K562 (cell line): Measurements from ENCODE around the gene CUX1. TPM values are rescaled to one million over a fixed set of nuclear protein-coding genes. Genes with fewer than 3 reads are reported as not detected.

ENCODE experiments used
- ATAC-seq: fragments of 200-7000 bp; cut with Tn5 transposase; 3 replicates; pipeline ENCODE4 v1.9.1; 2020; ENCODE audit warnings: moderate library complexity
- BruUV-seq: library from RNA; stranded (reverse); fragments of 400-500 nt; replicated peaks from 2 replicates; lab custom pipeline; 2021; lab: Mats Ljungman, UMichigan
- CTCF ChIA-PET: fragments of 300-600 bp; formaldehyde crosslinking; extraction: SDS; loops from one replicate; lab custom pipeline; 2021; ENCODE audit warnings: low intra/inter-chr PET ratio; lab: Yijun Ruan, JAX
- POLR2A ChIA-PET: fragments of 300-600, 350-650 bp; sonication (Branson Sonifier 250); formaldehyde crosslinking; extraction: SDS; loops from one replicate; lab custom pipeline; 2021; ENCODE audit warnings: antibody characterized with exemption, inconsistent platforms; lab: Yijun Ruan, JAX
- DNase-seq, 4 experiments: peaks; one replicate each; pipeline versions ENCODE4 v3.0.0 to v3.0.0-alpha.2; 2011 to 2018; ENCODE audit warnings: low spot score in 3 of 4, mixed read lengths in 3 of 4; ENCODE audit errors: extremely low read depth in 1 of 4
- FAIRE-seq: peaks from 2 replicates; lab custom pipeline; 2011; peaks lifted over from hg19 to GRCh38; lab: Jason Lieb, UNC
- H2AFZ ChIP-seq: 2 replicates; pipeline ENCODE4 v1.6.0; 2011; ENCODE audit warnings: low read depth, low read length, control low read depth, inconsistent platforms
- H3K27ac ChIP-seq: fragments of 200-600 bp; 3 replicates; pipeline ENCODE4 v1.8.0; 2011; ENCODE audit warnings: low read depth, mild to moderate bottlenecking, control low read depth, inconsistent platforms, low read length, moderate library complexity, mixed read lengths; ENCODE audit errors: extremely low read depth
- H3K27me3 ChIP-seq, 2 experiments: fragments of 300-600 bp in 1 of 2; 2 replicates in 1 of 2; 3 replicates in 1 of 2; pipeline versions ENCODE4 v1.6.0 to v1.8.0; 2011; ENCODE audit warnings: inconsistent platforms in 2 of 2, low read length in 2 of 2, mild to moderate bottlenecking in 1 of 2, mixed read lengths in 1 of 2, moderate library complexity in 1 of 2; ENCODE audit not compliant: control insufficient read depth in 2 of 2, insufficient read depth in 2 of 2
- H3K36me3 ChIP-seq: fragments of 300-600 bp; 3 replicates; pipeline ENCODE4 v1.8.0; 2011; ENCODE audit warnings: mild to moderate bottlenecking, low read length, inconsistent platforms; ENCODE audit not compliant: control insufficient read depth, insufficient read depth
- H3K4me1 ChIP-seq, 2 experiments: fragments of 200-600 bp in 1 of 2; replicated peaks in 1 of 2; 2 replicates in 1 of 2; 3 replicates in 1 of 2; pipeline versions ENCODE4 v1.5.1 to v1.8.0; 2011; ENCODE audit warnings: inconsistent platforms in 2 of 2, low read length in 2 of 2, mild to moderate bottlenecking in 1 of 2, mixed read lengths in 1 of 2, moderate library complexity in 1 of 2; ENCODE audit not compliant: control insufficient read depth in 2 of 2, insufficient read depth in 2 of 2
- H3K4me2 ChIP-seq: 2 replicates; pipeline ENCODE4 v1.6.1; 2011; ENCODE audit warnings: low read length, control low read depth, inconsistent platforms, mixed read lengths; ENCODE audit not compliant: insufficient read depth
- H3K4me3 ChIP-seq: fragments of 200-600 bp; sonication (generic), shearing (Covaris generic); 2 replicates; pipeline ENCODE4 v1.5.1; 2016; ENCODE audit warnings: control low read depth, inconsistent platforms
- H3K79me2 ChIP-seq: fragments of 200-600 bp; 3 replicates; pipeline ENCODE4 v1.8.0; 2011; ENCODE audit warnings: low read length, inconsistent platforms; ENCODE audit not compliant: control insufficient read depth, insufficient read depth
- H3K9ac ChIP-seq, 2 experiments: 2 replicates each; pipeline versions ENCODE4 v1.6.0 to v1.6.1; 2011; ENCODE audit warnings: low read depth in 2 of 2, low read length in 2 of 2, control low read depth in 1 of 2, inconsistent platforms in 1 of 2, mild to moderate bottlenecking in 1 of 2, mixed read lengths in 1 of 2; ENCODE audit not compliant: insufficient read depth in 1 of 2
- H3K9me1 ChIP-seq: one replicate; pipeline ENCODE4 v1.6.0; 2011; ENCODE audit warnings: inconsistent platforms, mild to moderate bottlenecking, low read length, moderate library complexity; ENCODE audit not compliant: control insufficient read depth, insufficient read depth
- H3K9me3 ChIP-seq: replicated peaks from 2 replicates; pipeline ENCODE4 v1.5.1; 2011; ENCODE audit warnings: low read depth, low read length, inconsistent platforms; ENCODE audit not compliant: control insufficient read depth, insufficient read depth
- H4K20me1 ChIP-seq: replicated peaks from 2 replicates; pipeline ENCODE4 v1.6.1; 2011; ENCODE audit warnings: low read length, inconsistent platforms, mixed read lengths; ENCODE audit not compliant: control insufficient read depth, insufficient read depth
- EP400 ChIP-seq: fragments of 450-650 bp; IDR thresholded peaks from 2 replicates; pipeline ENCODE4 v1.6.1; 2017; ENCODE audit warnings: antibody characterized with exemption, mild to moderate bottlenecking, moderate library complexity
- GMEB1 ChIP-seq: fragments of 250-450 bp; sonication (Bioruptor Pico); IDR thresholded peaks from 2 replicates; pipeline ENCODE4 v1.4.0; 2020; ENCODE audit warnings: mild to moderate bottlenecking
- LARP7 ChIP-seq: fragments of 450-650 bp; IDR thresholded peaks from 2 replicates; pipeline ENCODE4 v1.6.1; 2016
- MAZ ChIP-seq, 2 experiments: fragments of 450-650 bp in 1 of 2; sonication (generic) in 1 of 2; formaldehyde crosslinking; IDR thresholded peaks in 1 of 2; conservative IDR thresholded peaks in 1 of 2; 2 replicates each; pipeline versions ENCODE4 v1.4.0 to v1.5.0; 2020; ENCODE audit warnings: mild to moderate bottlenecking in 1 of 2, missing genetic modification reagents in 1 of 2
- MBD1 ChIP-seq: fragments of 250-450 bp; sonication (Bioruptor Pico); IDR thresholded peaks from 2 replicates; pipeline ENCODE4 v1.8.0; 2022; ENCODE audit warnings: inconsistent platforms
- RBM22 ChIP-seq: fragments of 200-400 bp; formaldehyde crosslinking; IDR thresholded peaks from 2 replicates; pipeline ENCODE4 v1.6.1; 2018; ENCODE audit warnings: low read length, low read depth; ENCODE audit not compliant: poor library complexity, severe bottlenecking
- SMARCA4 ChIP-seq: fragments of 450-650 bp; IDR thresholded peaks from 2 replicates; pipeline ENCODE4 v1.6.1; 2016
- SMARCB1 ChIP-seq: IDR thresholded peaks from 2 replicates; pipeline ENCODE4 v1.6.1; 2011; ENCODE audit warnings: improper control_type of control experiment, low read depth; ENCODE audit not compliant: insufficient read length
- U2AF1 ChIP-seq: fragments of 200-400 bp; formaldehyde crosslinking; optimal IDR thresholded peaks from 2 replicates; pipeline ENCODE3; 2017; ENCODE audit warnings: mild to moderate bottlenecking, low read depth, low read length, moderate library complexity
- YY1 ChIP-seq, 3 experiments: IDR thresholded peaks; 2 replicates each; pipeline ENCODE4 v1.6.1; 2011; ENCODE audit warnings: low read length in 2 of 3, mild to moderate bottlenecking in 2 of 3, moderate library complexity in 2 of 3, borderline replicate concordance in 1 of 3, control low read depth in 1 of 3, low read depth in 1 of 3; ENCODE audit not compliant: insufficient read depth in 3 of 3, insufficient replicate concordance in 2 of 3, control insufficient read depth in 1 of 3, insufficient read length in 1 of 3; ENCODE audit errors: extremely low read depth in 1 of 3
- ZNF609 ChIP-seq: sonication (generic); formaldehyde crosslinking; IDR thresholded peaks from 2 replicates; pipeline ENCODE4 v1.8.1; 2023; ENCODE audit warnings: missing genetic modification reagents, mild to moderate bottlenecking, borderline replicate concordance
- ZNF707 ChIP-seq: fragments of 250-450 bp; sonication (Bioruptor Pico); conservative IDR thresholded peaks from 2 replicates; pipeline ENCODE4 v1.8.0; 2022; ENCODE audit warnings: inconsistent platforms, mild to moderate bottlenecking, moderate library complexity
- WGBS: fragments of 100-300 bp; shearing (Covaris generic); methylation state at CpG from one replicate; pipeline ENCODE4 v1.1.6; 2016; ENCODE audit warnings: low coverage, mixed read lengths; ENCODE audit not compliant: insufficient coverage; ENCODE audit errors: missing lambda C conversion rate; 5-methylcytosine and 5-hydroxymethylcytosine counted together
- in situ Hi-C: fragments of 300-500 bp; cut with MboI; formaldehyde crosslinking; loops from 4 replicates; pipeline ENCODE4 v1.15.0; 2018; ENCODE audit warnings: inconsistent platforms, mixed read lengths
- intact Hi-C: fragments of 100-400 bp; cut with micrococcal nuclease; formaldehyde crosslinking; loops from 2 replicates; pipeline ENCODE4 v1.14.2; 2022
- polyA plus RNA-seq, 8 experiments: library from polyadenylated mRNA; depleted of rRNA in 4 of 8; stranded (reverse) in 5 of 8; unstranded in 3 of 8; fragments of >200 nt; fragmentation: Nextera tagmentation in 2 of 8; fragmentation: Illumina TruSeq in 1 of 8; extraction: Ambion mirVana in 2 of 8; extraction: Trizol in 1 of 8; gene quantifications; 2 replicates each; pipeline versions ENCODE4 v1.2.1 to v1.2.3, GENCODE V29; 2011 to 2014; ENCODE audit warnings: inconsistent platforms in 1 of 8, missing spikeins in 1 of 8
- total RNA-seq, 7 experiments: library from RNA; depleted of rRNA in 6 of 7; stranded (reverse); fragments of >200 nt in 6 of 7; fragmentation: Illumina TruSeq in 2 of 7; extraction: Trizol in 2 of 7; gene quantifications; 2 replicates each; pipeline versions ENCODE4 v1.2.1 to v1.2.3, GENCODE V29; 2011 to 2021; ENCODE audit warnings: low replicate concordance in 1 of 7

Gene CUX1
- total and polyA plus RNA-seq, 9 of the 15 experiments (the other 6 are each of a cell fraction or from before 2014, with no cell fraction given) = 3.6 to 55.3 (median 25.2) TPM

GRCh38 chr7:101874028-101874427 lies 56.6 kb downstream of the CUX1 start:
- CTCF ChIA-PET = no interaction called here
- no peak overlapping the region for H3K9ac ChIP-seq
- H3K36me3 ChIP-seq = peaks cover 11% of the 10 kb centered on the region; the same call in 2 of the 3 replicates
- no peak for DNase-seq
- POLR2A ChIA-PET = no interaction called here
- peaks cover 88% of the 10 kb centered on the region for H3K79me2 ChIP-seq
- intact Hi-C loops (no loop called here), in situ Hi-C loops (no loop called here)
- no peaks in the 10 kb centered on the region for H3K27me3 ChIP-seq
- FAIRE-seq = no peak
- no peak overlapping the region for H3K27ac ChIP-seq
- TF ChIP-seq YY1 (IDR thresholded peaks at IDR 0.05; ENCODE audit: borderline replicate concordance in 1 of 3, control insufficient read depth in 1 of 3, extremely low read depth in 1 of 3, insufficient read depth in 3 of 3, insufficient read length in 1 of 3, insufficient replicate concordance in 2 of 3, low read depth in 1 of 3, low read length in 2 of 3) = no peak
- no peak for TF ChIP-seq U2AF1
- no peak for TF ChIP-seq GMEB1 (CRISPR knock-in tag)
- no peak for TF ChIP-seq MBD1 (CRISPR knock-in tag)
- no peak for TF ChIP-seq EP400
- no peak for TF ChIP-seq RBM22
- TF ChIP-seq SMARCA4 = no peak
- no peak for TF ChIP-seq LARP7
- TF ChIP-seq MAZ (CRISPR knock-in tag; conservative IDR thresholded peaks at IDR 0.05 in 1 of 2, IDR thresholded peaks at IDR 0.05 in 1 of 2) = no peak
- no peak for TF ChIP-seq ZNF609 (CRISPR knock-in tag)
- no peak for TF ChIP-seq ZNF707 (CRISPR knock-in tag)
- TF ChIP-seq SMARCB1 = no peak
- H3K4me2 ChIP-seq = no peak overlapping the region
- no peak overlapping the region for H3K4me3 ChIP-seq
- peaks cover 4% of the 10 kb centered on the region for H3K9me1 ChIP-seq
- no peak for ATAC-seq
- H2AFZ ChIP-seq = no peak overlapping the region
- H4K20me1 ChIP-seq = peaks cover 32% of the 10 kb centered on the region
- BruUV-seq = no TSS peak
- no peaks in the 10 kb centered on the region for H3K9me3 ChIP-seq
- H3K4me1 ChIP-seq = peaks cover 23 to 26% of the 10 kb centered on the region in 2 experiments
- 80% methylated on average over 5 of the region's 5 CpGs for WGBS
